Memory B cell (primary cell): ENCODE data around the gene GAL3ST2.

ENCODE experiments used
- ATAC-seq: fragments of 150-1000 bp; cut with Tn5 transposase; 2 replicates; pipeline ENCODE4 v1.10.0; 2021; ENCODE audit warnings: low read depth, mild to moderate bottlenecking, moderate library complexity
- DNase-seq, 2 donors: peaks; one replicate each; pipeline ENCODE4 v3.0.0; 2022; ENCODE audit warnings: low spot score in 2 of 2
- H3K27ac Mint-ChIP-seq: one replicate; pipeline ENCODE4 v1.8.0; 2022; ENCODE audit warnings: mild to moderate bottlenecking, moderate library complexity, mixed read lengths
- H3K27me3 Mint-ChIP-seq: one replicate; pipeline ENCODE4 v1.8.0; 2022; ENCODE audit warnings: mixed read lengths
- H3K36me3 Mint-ChIP-seq: one replicate; pipeline ENCODE4 v1.8.0; 2022; ENCODE audit warnings: mild to moderate bottlenecking, mixed read lengths
- H3K4me1 Mint-ChIP-seq: one replicate; pipeline ENCODE4 v1.8.0; 2022; ENCODE audit warnings: mixed read lengths
- H3K4me3 Mint-ChIP-seq: one replicate; pipeline ENCODE4 v1.8.0; 2022; ENCODE audit warnings: mild to moderate bottlenecking, moderate library complexity, mixed read lengths
- H3K9me3 Mint-ChIP-seq: one replicate; pipeline ENCODE4 v1.8.0; 2022; ENCODE audit warnings: mixed read lengths

The GAL3ST2 gene

DNA sequence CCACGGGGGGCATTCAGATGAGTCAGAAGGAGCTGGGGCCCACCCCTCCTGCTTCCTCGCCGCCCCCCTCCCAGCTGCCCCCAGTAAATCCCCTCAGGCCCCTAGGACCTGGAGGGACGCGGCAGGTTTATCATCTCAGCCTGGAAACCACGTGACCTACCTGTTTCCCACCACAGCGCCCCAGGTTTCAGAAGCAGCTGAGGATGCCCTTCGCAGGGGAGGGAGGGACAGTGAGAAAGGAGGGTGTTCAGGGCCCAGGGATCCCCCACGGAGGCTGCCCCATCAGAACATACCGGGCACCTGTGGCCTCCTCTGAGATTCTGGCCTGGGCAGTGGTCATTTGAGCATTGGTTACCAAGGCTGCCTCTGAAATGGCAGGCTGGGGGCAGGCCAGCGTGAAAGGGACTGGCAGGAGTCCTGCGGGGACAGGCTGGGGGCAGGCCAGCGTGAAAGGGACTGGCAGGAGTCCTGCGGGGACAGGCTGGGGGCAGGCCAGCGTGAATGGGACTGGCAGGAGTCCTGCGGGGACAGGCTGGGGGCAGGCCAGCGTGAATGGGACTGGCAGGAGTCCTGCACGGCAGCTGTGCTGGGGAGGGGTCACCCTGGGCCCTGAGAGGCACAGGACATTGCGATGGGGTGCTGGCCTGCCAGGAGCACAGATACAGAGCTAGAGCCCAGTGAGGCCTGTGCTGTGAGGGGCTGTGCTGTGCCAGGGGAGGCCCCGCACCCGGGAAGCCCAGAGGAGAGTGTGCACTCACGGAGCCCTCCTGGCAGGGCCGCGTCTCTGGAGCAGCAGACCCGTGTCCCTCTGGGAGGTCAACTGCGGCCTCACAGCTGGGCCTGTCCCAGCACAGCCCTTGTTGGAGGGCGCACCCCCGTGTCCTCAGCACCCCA lies 33.9 kb downstream of the GAL3ST2 start:
- Mint-ChIP-seq H3K27me3 (peaks cover 9% of the 10 kb centered on the region), H3K4me3 (no peak overlapping the region), H3K27ac (peak overlapping the region; percentile 36), H3K4me1 (peaks cover 3% of the 10 kb centered on the region), H3K9me3 (no peaks in the 10 kb centered on the region), H3K36me3 (no peaks in the 10 kb centered on the region)
- DNase-seq: no peak
- ATAC-seq: no peak

DNA sequence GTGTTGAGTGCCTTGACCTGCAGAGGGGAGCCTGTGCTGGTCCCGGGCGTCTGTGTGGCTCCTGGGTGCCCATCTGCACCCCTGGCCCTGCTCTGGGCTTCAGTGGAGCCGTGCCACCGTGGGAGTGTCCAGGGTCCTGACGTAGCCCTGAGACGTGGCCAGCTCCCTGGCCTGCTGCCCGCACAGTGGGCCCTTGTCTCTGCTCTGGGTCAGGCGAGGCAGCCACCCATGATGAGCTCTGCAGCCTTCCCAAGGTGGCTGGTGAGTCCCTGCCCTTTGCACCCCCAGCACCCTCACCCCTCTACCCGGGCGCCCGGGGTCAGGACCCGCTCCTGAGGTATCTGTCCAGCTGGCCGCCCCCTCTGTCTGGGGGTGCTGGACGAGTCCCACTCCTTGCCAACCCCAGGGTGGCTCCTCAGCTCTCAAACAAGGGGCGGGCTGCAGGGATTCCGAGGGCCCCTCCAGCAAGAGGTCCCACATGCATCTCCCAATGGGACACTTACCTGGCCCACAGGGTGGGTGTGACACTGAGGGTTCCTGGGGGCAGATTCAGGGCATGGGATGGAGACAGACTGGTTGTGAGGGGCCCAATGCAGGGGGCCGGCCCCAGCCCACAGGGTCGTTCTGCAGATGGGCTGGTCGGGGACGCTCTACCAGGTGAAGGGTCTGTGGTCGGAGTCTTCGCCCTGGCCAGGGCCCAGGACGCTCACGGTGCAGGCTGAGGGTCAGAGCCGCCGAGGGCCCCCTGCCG lies 34.8 kb downstream of the GAL3ST2 start:
- Mint-ChIP-seq H3K9me3 (no peaks in the 10 kb centered on the region), H3K27me3 (peaks cover 11% of the 10 kb centered on the region), H3K4me1 (peaks cover 3% of the 10 kb centered on the region), H3K36me3 (no peaks in the 10 kb centered on the region), H3K27ac (no peak overlapping the region), H3K4me3 (no peak overlapping the region)
- DNase-seq (no peak), ATAC-seq (no peak)

DNA sequence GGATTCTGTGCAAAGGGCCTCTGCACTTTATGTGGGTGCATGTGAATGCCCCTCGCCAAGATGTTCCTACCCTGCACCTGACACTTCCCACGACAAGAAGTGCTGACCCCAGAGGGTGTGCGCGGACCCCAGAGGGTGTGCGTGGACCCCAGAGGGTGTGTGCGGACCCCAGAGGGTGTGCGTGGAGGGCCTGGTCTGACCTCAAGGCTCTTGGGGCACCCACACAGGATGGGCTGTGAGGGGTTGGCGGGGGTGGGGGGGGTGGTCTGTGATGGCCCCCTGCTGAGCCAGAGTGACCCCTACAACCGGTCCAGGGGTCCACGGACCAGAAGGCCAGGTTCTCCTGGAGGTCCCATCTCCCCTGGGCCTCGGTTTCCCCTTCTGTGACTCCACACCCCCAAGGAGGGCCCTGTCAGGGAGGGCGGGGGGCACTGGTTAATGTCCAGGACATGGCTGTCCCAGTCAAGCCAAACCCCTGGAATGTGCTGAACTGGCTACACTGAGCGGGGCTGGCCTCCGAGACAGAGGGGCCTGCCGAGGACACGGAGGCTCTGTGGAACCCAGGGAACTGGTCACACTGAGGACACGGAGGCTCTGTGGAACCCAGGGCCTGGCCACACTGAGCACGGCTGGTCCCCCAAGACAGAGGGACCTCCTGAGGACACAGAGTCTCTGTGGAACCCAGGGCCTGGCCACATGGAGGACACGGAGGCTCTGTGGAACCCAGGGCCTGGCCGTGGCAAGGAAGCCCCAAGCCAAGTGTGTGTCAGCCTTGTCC lies 35.5 kb downstream of the GAL3ST2 start:
- H3K4me1 Mint-ChIP-seq: peaks cover 3% of the 10 kb centered on the region

GRCh38 chr2:241812730-241813643 lies 36.4 kb downstream of the GAL3ST2 start:
- H3K27me3 Mint-ChIP-seq: peaks cover 14% of the 10 kb centered on the region
- H3K36me3 Mint-ChIP-seq: no peaks in the 10 kb centered on the region
- ATAC-seq (no peak), DNase-seq (no peak)
- H3K27ac Mint-ChIP-seq: peak overlapping the region; percentile 78
- H3K4me3 Mint-ChIP-seq: no peak overlapping the region
- H3K4me1 Mint-ChIP-seq: peaks cover 6% of the 10 kb centered on the region
- no peaks in the 10 kb centered on the region for H3K9me3 Mint-ChIP-seq

More for the DNA sequence above, 35.5 kb downstream of the GAL3ST2 start:
- H3K4me3 Mint-ChIP-seq: no peak overlapping the region
- H3K27ac Mint-ChIP-seq: no peak overlapping the region
- no peak for DNase-seq
- no peak for ATAC-seq
- no peaks in the 10 kb centered on the region for H3K9me3 Mint-ChIP-seq
- no peaks in the 10 kb centered on the region for H3K36me3 Mint-ChIP-seq
- peaks cover 11% of the 10 kb centered on the region for H3K27me3 Mint-ChIP-seq

DNA sequence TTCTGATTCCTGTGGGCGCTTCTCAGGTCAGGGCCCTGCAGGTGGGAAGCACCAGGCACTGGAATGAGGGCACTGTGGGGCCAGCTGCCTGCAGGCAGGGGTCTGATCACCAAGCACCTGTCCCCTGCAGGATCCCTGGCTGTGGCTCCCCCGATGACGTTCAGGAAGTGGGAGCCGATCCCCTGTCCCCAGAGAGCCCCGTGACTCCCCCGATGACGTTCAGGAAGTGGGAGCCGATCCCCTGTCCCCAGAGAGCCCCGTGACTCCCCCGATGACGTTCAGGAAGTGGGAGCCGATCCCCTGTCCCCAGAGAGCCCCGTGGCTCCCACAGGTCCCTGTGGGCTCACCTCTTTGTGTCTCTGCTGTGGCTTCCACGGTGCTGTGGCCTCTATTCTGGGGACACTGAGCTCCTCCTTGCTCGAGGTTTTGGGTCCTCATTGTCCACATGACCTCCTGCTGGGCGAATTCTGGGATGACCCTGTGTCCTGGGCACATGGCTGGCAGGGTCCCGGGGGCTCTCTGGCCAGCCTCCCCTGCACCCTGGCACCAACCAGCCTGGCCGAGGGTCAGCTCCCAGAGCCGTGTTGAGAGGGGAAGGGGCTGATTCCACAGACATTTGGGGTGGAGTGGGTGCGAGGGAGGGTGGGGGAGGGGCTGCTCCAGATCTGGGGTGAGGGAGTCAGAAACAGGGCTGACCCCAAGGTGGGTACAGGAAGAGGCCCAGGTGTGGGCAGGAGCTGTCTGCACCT lies 37.2 kb downstream of the GAL3ST2 start:
- H3K4me3 Mint-ChIP-seq: peak overlapping the region; percentile 16
- DNase-seq (peak in 1 of 2 donors; percentile 54), ATAC-seq (peak; percentile 83)
- H3K36me3 Mint-ChIP-seq: no peaks in the 10 kb centered on the region
- peaks cover 10% of the 10 kb centered on the region for H3K27me3 Mint-ChIP-seq
- no peaks in the 10 kb centered on the region for H3K9me3 Mint-ChIP-seq
- peaks cover 6% of the 10 kb centered on the region for H3K4me1 Mint-ChIP-seq
- H3K27ac Mint-ChIP-seq: peak overlapping the region; percentile 78

DNA sequence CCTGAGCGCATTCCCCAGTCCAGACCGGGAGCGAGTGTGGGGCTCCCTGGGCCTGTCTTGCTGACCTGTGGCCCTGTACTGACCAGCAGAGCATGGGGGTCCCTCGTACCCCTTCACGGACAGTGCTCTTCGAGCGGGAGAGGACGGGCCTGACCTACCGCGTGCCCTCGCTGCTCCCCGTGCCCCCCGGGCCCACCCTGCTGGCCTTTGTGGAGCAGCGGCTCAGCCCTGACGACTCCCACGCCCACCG lies 37.7 kb downstream of the GAL3ST2 start:
- ATAC-seq: no peak
- Mint-ChIP-seq H3K4me1 (peaks cover 6% of the 10 kb centered on the region), H3K27me3 (peaks cover 14% of the 10 kb centered on the region), H3K4me3 (no peak overlapping the region), H3K36me3 (no peaks in the 10 kb centered on the region), H3K27ac (no peak overlapping the region), H3K9me3 (no peaks in the 10 kb centered on the region)
- no peak for DNase-seq

GRCh38 chr2:241814643-241815476 lies 38.2 kb downstream of the GAL3ST2 start:
- Mint-ChIP-seq H3K27ac (no peak overlapping the region), H3K9me3 (no peaks in the 10 kb centered on the region)

GRCh38 chr2:241815477-241816430 lies 39.1 kb downstream of the GAL3ST2 start:
- no peaks in the 10 kb centered on the region for H3K9me3 Mint-ChIP-seq
- DNase-seq (peak in 1 of 2 donors; percentile 11), ATAC-seq (no peak)
- peaks cover 14% of the 10 kb centered on the region for H3K27me3 Mint-ChIP-seq
- no peaks in the 10 kb centered on the region for H3K36me3 Mint-ChIP-seq
- H3K4me1 Mint-ChIP-seq: peaks cover 11% of the 10 kb centered on the region
- H3K4me3 Mint-ChIP-seq: no peak overlapping the region
- H3K27ac Mint-ChIP-seq: no peak overlapping the region

More at GRCh38 chr2:241814643-241815476, 38.2 kb downstream of the GAL3ST2 start:
- Mint-ChIP-seq H3K4me3 (no peak overlapping the region), H3K27me3 (peaks cover 14% of the 10 kb centered on the region), H3K4me1 (peaks cover 7% of the 10 kb centered on the region), H3K36me3 (no peaks in the 10 kb centered on the region)
- no peak for DNase-seq
- ATAC-seq: no peak

DNA sequence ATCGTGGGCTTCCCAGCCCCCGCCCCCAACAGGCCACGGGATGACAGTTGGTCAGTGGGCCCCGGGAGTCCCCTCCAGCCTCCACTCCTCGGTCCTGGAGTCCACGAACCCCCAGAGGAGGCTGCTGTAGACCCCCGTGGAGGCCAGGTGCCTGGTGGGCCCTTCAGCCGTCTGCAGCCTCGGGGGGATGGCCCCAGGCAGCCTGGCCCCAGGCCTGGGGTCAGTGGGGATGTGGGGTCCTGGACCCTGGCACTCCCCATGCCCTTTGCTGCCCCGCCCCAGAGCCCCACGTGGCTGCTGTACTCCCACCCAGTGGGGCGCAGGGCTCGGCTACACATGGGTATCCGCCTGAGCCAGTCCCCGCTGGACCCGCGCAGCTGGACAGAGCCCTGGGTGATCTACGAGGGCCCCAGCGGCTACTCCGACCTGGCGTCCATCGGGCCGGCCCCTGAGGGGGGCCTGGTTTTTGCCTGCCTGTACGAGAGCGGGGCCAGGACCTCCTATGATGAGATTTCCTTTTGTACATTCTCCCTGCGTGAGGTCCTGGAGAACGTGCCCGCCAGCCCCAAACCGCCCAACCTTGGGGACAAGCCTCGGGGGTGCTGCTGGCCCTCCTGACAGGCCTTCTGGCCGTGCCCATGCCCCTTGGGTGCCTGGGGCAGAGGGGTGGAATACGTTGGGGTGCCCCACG lies 40.0 kb downstream of the GAL3ST2 start:
- ATAC-seq (no peak), DNase-seq (no peak)
- no peaks in the 10 kb centered on the region for H3K36me3 Mint-ChIP-seq
- peaks cover 13% of the 10 kb centered on the region for H3K4me1 Mint-ChIP-seq
- peaks cover 17% of the 10 kb centered on the region for H3K27me3 Mint-ChIP-seq
- H3K9me3 Mint-ChIP-seq: no peaks in the 10 kb centered on the region
- peak overlapping the region; percentile 45 for H3K27ac Mint-ChIP-seq
- H3K4me3 Mint-ChIP-seq: no peak overlapping the region

- Mint-ChIP-seq H3K4me1 (peaks cover 13% of the 10 kb centered on the region), H3K27ac (peak overlapping the region; percentile 45), H3K4me3 (peak overlapping the region; percentile 63), H3K27me3 (peaks cover 17% of the 10 kb centered on the region), H3K9me3 (no peaks in the 10 kb centered on the region), H3K36me3 (no peaks in the 10 kb centered on the region)
- DNase-seq: no peak
- ATAC-seq: no peak
These were observed 40.7 kb downstream of the GAL3ST2 start for GRCh38 chr2:241817126-241817820.
